Panc1 (cell line): ENCODE data around the gene NUBP2. TPM values are rescaled to one million over a fixed set of nuclear protein-coding genes. Genes with fewer than 3 reads are reported as not detected.

Experiments
- ATAC-seq: fragments of 200-7000 bp; cut with Tn5 transposase; 2 replicates; pipeline ENCODE4 v1.9.1; 2020; ENCODE audit warnings: mild to moderate bottlenecking, moderate library complexity
- BruUV-seq: library from RNA; stranded (reverse); fragments of 400-500 nt; replicated peaks from 2 replicates; lab custom pipeline; 2021; lab: Mats Ljungman, UMichigan
- CTCF ChIA-PET: fragments of 300-600 bp; sonication (Branson Sonifier 250); formaldehyde crosslinking; loops from one replicate; lab custom pipeline; 2022; ENCODE audit warnings: antibody characterized with exemption; lab: Charles Lee
- POLR2A ChIA-PET: fragments of 300-600 bp; sonication (Branson Sonifier 250); formaldehyde crosslinking; loops from one replicate; lab custom pipeline; 2022; ENCODE audit warnings: antibody characterized with exemption; lab: Charles Lee
- DNase-seq: peaks from one replicate; pipeline ENCODE4 v3.0.0-alpha.2; 2010; ENCODE audit warnings: low read depth, low spot score
- H3K27ac ChIP-seq: 2 replicates; pipeline ENCODE4 v1.5.1; 2011; ENCODE audit warnings: mild to moderate bottlenecking, low read length, inconsistent platforms
- H3K27me3 ChIP-seq: fragments of 200-500 bp; sonication (Bioruptor generic); 2 replicates; pipeline ENCODE4 v1.6.0; 2014; ENCODE audit warnings: low read length, inconsistent platforms; ENCODE audit not compliant: control insufficient read depth, insufficient read depth
- H3K36me3 ChIP-seq: fragments of 200-500 bp; sonication (Bioruptor generic); 2 replicates; pipeline ENCODE4 v1.5.1; 2014; ENCODE audit warnings: inconsistent platforms, mild to moderate bottlenecking, low read length, moderate library complexity; ENCODE audit not compliant: control insufficient read depth, insufficient read depth
- H3K4me1 ChIP-seq: 2 replicates; pipeline ENCODE4 v1.5.1; 2011; ENCODE audit warnings: inconsistent platforms, mild to moderate bottlenecking, low read length, moderate library complexity; ENCODE audit not compliant: control insufficient read depth, insufficient read depth
- H3K4me3 ChIP-seq, 2 experiments: 2 replicates each; pipeline ENCODE4 v1.5.1; 2011 to 2012; ENCODE audit warnings: low read depth in 2 of 2, low read length in 2 of 2, mild to moderate bottlenecking in 2 of 2, inconsistent platforms in 1 of 2, moderate library complexity in 1 of 2
- H3K9me3 ChIP-seq: fragments of 200-500 bp; sonication (Bioruptor generic); 2 replicates; pipeline ENCODE4 v1.5.1; 2014; ENCODE audit warnings: low read depth, mild to moderate bottlenecking, inconsistent platforms, low read length, moderate library complexity; ENCODE audit not compliant: control insufficient read depth, insufficient read depth
- POLR2AphosphoS5 ChIP-seq: IDR thresholded peaks from 2 replicates; pipeline ENCODE4 v1.6.1; 2012; ENCODE audit warnings: mild to moderate bottlenecking, low read depth, low read length, moderate library complexity
- SIN3A ChIP-seq: IDR thresholded peaks from 2 replicates; pipeline ENCODE4 v1.6.1; 2012; ENCODE audit warnings: low read depth, mild to moderate bottlenecking, low read length, moderate library complexity, borderline replicate concordance; ENCODE audit not compliant: insufficient read depth
- TCF7L2 ChIP-seq: IDR thresholded peaks from 2 replicates; pipeline ENCODE4 v1.6.1; 2011; ENCODE audit warnings: mild to moderate bottlenecking, low read depth, low read length, inconsistent platforms
- in situ Hi-C: cut with HindIII; loops from 2 replicates; pipeline ENCODE4 v1.10.0; 2016; ENCODE audit warnings: low sequenced_read_pairs, low pct_unique_long_range_greater_than_20kb
- intact Hi-C: fragments of 100-400 bp; cut with micrococcal nuclease; formaldehyde crosslinking; loops from one replicate; pipeline ENCODE4 v1.10.0; 2022; ENCODE audit not compliant: unreplicated experiment
- total RNA-seq: library from RNA; stranded (reverse); gene quantifications from one replicate; pipeline ENCODE4 v1.2.1, GENCODE V29; 2021; ENCODE audit not compliant: unreplicated experiment
- TF ChIP-seq, protein P1 (sequence below), 2 experiments: IDR thresholded peaks; 2 replicates each; pipeline ENCODE4 v1.6.1; 2011 to 2012; ENCODE audit warnings: low read depth in 2 of 2, control low read depth in 1 of 2, low read length in 1 of 2, mild to moderate bottlenecking in 1 of 2, moderate library complexity in 1 of 2; ENCODE audit not compliant: insufficient read depth in 1 of 2
- TF ChIP-seq, protein P2 (sequence below): fragments of 450-650 bp; IDR thresholded peaks from 2 replicates; pipeline ENCODE4 v1.5.1; 2017; ENCODE audit warnings: mild to moderate bottlenecking

NUBP2 gene
- total RNA-seq, 1 experiment from 2014 or later: 85.8 TPM

DNA sequence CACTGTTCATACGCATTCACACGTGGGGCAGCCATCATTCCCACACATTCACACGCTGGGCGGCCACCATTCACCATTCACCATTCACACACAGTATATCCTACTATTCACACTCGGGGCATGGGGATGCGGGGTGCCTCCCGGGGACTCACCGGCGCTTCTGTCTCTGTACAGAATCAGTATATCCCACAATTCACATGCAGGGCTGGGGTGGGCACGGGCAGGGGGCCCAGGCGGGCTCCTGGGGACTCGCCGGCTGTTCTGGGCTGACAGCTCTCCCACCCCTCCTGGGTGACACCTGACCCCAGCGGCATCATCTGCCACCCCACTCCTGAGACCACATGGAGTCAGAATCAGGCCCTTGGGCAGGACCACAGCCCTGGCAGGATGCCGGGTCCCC, 21.0 kb upstream of the NUBP2 start:
- DNase-seq: no peak
- ATAC-seq: no peak
- CTCF ChIA-PET: no interaction called here
- H3K9me3 ChIP-seq: no peaks in the 10 kb centered on the region
- TF ChIP-seq, protein P1, sequence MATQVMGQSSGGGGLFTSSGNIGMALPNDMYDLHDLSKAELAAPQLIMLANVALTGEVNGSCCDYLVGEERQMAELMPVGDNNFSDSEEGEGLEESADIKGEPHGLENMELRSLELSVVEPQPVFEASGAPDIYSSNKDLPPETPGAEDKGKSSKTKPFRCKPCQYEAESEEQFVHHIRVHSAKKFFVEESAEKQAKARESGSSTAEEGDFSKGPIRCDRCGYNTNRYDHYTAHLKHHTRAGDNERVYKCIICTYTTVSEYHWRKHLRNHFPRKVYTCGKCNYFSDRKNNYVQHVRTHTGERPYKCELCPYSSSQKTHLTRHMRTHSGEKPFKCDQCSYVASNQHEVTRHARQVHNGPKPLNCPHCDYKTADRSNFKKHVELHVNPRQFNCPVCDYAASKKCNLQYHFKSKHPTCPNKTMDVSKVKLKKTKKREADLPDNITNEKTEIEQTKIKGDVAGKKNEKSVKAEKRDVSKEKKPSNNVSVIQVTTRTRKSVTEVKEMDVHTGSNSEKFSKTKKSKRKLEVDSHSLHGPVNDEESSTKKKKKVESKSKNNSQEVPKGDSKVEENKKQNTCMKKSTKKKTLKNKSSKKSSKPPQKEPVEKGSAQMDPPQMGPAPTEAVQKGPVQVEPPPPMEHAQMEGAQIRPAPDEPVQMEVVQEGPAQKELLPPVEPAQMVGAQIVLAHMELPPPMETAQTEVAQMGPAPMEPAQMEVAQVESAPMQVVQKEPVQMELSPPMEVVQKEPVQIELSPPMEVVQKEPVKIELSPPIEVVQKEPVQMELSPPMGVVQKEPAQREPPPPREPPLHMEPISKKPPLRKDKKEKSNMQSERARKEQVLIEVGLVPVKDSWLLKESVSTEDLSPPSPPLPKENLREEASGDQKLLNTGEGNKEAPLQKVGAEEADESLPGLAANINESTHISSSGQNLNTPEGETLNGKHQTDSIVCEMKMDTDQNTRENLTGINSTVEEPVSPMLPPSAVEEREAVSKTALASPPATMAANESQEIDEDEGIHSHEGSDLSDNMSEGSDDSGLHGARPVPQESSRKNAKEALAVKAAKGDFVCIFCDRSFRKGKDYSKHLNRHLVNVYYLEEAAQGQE (IDR thresholded peaks at IDR 0.05; ENCODE audit: insufficient read depth in 1 of 2, low read depth in 2 of 2, low read length in 1 of 2): no peak
- no peak for TF ChIP-seq POLR2AphosphoS5
- no peak for TF ChIP-seq TCF7L2
- TF ChIP-seq, protein P2, sequence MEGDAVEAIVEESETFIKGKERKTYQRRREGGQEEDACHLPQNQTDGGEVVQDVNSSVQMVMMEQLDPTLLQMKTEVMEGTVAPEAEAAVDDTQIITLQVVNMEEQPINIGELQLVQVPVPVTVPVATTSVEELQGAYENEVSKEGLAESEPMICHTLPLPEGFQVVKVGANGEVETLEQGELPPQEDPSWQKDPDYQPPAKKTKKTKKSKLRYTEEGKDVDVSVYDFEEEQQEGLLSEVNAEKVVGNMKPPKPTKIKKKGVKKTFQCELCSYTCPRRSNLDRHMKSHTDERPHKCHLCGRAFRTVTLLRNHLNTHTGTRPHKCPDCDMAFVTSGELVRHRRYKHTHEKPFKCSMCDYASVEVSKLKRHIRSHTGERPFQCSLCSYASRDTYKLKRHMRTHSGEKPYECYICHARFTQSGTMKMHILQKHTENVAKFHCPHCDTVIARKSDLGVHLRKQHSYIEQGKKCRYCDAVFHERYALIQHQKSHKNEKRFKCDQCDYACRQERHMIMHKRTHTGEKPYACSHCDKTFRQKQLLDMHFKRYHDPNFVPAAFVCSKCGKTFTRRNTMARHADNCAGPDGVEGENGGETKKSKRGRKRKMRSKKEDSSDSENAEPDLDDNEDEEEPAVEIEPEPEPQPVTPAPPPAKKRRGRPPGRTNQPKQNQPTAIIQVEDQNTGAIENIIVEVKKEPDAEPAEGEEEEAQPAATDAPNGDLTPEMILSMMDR: no peak
- no peak for TF ChIP-seq SIN3A
- POLR2A ChIA-PET: no interaction called here
- H3K27me3 ChIP-seq: no peaks in the 10 kb centered on the region
- no peak overlapping the region for H3K27ac ChIP-seq
- H3K36me3 ChIP-seq: no peaks in the 10 kb centered on the region; the same call in 1 of the 2 replicates
- no peaks in the 10 kb centered on the region for H3K4me1 ChIP-seq
- BruUV-seq: no TSS peak
- in situ Hi-C loops: no loop called here
- no peak overlapping the region for H3K4me3 ChIP-seq
- intact Hi-C loops: no loop called here

DNA sequence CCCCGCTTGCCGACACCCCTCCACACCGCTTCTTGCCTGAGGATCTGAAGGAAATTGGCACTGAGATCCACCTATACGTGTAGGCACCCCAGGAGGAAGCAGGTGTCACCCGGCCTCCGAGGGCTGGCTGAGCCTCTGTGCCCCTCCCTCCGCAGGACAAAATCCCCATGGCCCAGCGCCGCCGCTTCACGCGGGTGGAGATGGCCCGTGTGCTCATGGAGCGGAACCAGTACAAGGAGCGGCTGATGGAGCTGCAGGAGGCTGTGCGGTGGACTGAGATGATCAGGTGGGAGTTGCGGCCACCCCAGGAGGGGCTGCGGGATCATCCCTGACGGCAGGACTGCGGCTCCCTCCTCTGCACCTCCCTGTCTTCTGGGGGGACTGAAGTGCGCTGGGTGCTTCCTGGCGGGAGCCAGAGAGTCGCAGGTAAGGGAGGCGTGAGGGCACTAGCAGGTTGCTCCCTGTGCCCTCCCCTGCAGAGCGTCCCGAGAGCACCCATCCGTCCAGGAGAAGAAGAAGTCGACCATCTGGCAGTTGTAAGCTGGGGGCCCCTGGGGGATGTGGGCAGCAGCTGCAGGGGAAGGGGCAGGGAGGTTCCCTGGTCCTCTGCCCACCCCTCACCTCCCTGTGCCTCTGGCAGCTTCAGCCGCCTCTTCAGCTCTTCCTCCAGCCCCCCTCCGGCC, 20.4 kb upstream of the NUBP2 start:
- H3K27me3 ChIP-seq: no peaks in the 10 kb centered on the region
- intact Hi-C loops (no loop called here), in situ Hi-C loops (no loop called here)
- no TSS peak for BruUV-seq
- H3K36me3 ChIP-seq: no peaks in the 10 kb centered on the region; the same call in 1 of the 2 replicates
- H3K27ac ChIP-seq: no peak overlapping the region
- H3K9me3 ChIP-seq: no peaks in the 10 kb centered on the region
- ChIA-PET POLR2A (no interaction called here), CTCF (no interaction called here)
- H3K4me1 ChIP-seq: no peaks in the 10 kb centered on the region
- ATAC-seq (no peak), DNase-seq (no peak)
- TF ChIP-seq SIN3A (no peak), TCF7L2 (no peak), POLR2AphosphoS5 (no peak)
- TF ChIP-seq, protein P2: no peak
- TF ChIP-seq, protein P1 (IDR thresholded peaks at IDR 0.05; ENCODE audit: insufficient read depth in 1 of 2, low read depth in 2 of 2, low read length in 1 of 2): no peak
- no peak overlapping the region for H3K4me3 ChIP-seq
